H1 (cell line): ENCODE results near the gene SLCO4A1. TPM values are rescaled to one million over a fixed set of nuclear protein-coding genes. Genes with fewer than 3 reads are reported as not detected.

Experiments
- CBX8 ChIP-seq: fragments of 300-800, 300-1000 bp; sonication (generic); IDR thresholded peaks from 2 replicates; pipeline ENCODE4 v1.7.1; 2016; ENCODE audit warnings: low read depth, low read length, borderline replicate concordance
- KDM1A ChIP-seq: fragments of 200-600, 300-600 bp; sonication (generic); IDR thresholded peaks from 2 replicates; pipeline ENCODE4 v1.7.1; 2016; ENCODE audit warnings: mild to moderate bottlenecking, low read length, borderline replicate concordance
- ZNF274 ChIP-seq: IDR thresholded peaks from 2 replicates; pipeline ENCODE4 v1.7.0; 2012; ENCODE audit warnings: low read length, borderline replicate concordance; ENCODE audit errors: extremely low read depth
- polyA plus RNA-seq, 7 experiments: library from polyadenylated mRNA; depleted of rRNA in 3 of 7; stranded (reverse) in 5 of 7; unstranded in 2 of 7; fragments of >200 nt in 5 of 7; fragments of 200-250 nt in 2 of 7; gene quantifications; 1 replicate in 5 of 7; 2 replicates in 1 of 7; 4 replicates in 1 of 7; pipeline versions ENCODE4 v1.2.1 to v1.2.3, GENCODE V29; 2011 to 2013; ENCODE audit warnings: missing spikeins in 2 of 7, mixed read lengths in 2 of 7
- total RNA-seq: library from RNA; stranded (reverse); fragmentation: NEBNext Ultra II Directional; extraction: Animal tissue kit (Norgen Biotek cat#: 25700); gene quantifications from 2 replicates; pipeline ENCODE4 v1.2.1, GENCODE V29; 2021
- TF ChIP-seq, protein P1 (sequence below): IDR thresholded peaks from 2 replicates; pipeline ENCODE4 v1.6.1; 2011; ENCODE audit warnings: low read length, improper control_type of control experiment

Gene SLCO4A1
- total and polyA plus RNA-seq, 2 of the 8 experiments (the other 6 are each of a cell fraction or from before 2014, with no cell fraction given): 10.5 to 18.5 TPM

DNA sequence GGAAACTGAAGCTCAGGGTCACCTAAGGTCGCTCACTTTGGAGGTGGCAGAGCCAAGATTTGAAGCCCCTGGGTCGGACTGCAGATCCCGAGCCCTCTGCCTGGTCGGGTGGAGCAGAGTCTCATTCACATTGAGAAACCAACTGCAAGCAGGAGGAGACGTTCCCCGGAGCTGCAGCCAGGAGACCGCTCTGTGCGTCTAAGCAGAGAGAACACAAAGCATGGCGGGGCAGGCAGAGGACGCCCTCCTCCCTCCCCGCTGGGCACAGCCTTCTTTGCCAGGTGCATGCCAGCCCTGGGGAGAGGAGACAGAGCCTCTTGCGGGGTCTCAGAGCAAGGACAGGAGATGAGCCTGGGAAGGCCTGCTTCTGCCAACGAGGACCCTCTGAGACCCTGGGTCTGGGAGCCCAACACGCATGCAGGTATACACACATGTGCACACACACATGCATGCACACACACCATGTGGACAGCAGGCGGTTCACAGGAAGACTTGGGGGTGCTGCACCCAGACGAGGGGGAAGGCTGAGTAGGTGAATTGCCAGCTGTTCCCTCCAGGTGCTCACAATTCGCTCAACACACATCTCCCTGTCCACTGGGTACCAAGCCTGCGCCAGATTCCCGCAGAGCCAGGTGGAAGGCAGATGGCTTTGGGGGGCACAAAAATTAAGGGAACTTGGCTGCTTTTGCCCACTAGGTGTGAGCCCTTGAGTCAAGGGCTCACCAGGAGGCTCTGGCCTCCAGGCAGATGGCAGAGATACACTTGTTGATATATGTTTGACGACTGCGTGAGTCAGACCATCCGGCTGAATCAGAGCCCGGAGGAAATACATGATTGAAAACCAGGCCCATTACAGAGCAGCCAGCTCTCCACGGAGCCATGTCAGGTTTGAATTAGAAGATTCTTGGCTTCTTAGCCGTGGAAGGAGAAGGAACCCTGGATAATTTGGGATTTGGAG, 60.9 kb downstream of the SLCO4A1 start (continued):
- TF ChIP-seq, protein P1, sequence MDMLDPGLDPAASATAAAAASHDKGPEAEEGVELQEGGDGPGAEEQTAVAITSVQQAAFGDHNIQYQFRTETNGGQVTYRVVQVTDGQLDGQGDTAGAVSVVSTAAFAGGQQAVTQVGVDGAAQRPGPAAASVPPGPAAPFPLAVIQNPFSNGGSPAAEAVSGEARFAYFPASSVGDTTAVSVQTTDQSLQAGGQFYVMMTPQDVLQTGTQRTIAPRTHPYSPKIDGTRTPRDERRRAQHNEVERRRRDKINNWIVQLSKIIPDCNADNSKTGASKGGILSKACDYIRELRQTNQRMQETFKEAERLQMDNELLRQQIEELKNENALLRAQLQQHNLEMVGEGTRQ: no peak
- TF ChIP-seq ZNF274: no peak
- TF ChIP-seq CBX8: no peak
- no peak for TF ChIP-seq KDM1A
- TF ChIP-seq, all 59 proteins: peak for 0
